ENCODE data around the gene KRT86.
"Not testable (repeated sequence)": the region's sequence is repeated elsewhere in the genome, so short reads cannot be mapped to it uniquely, and the experiment has no call there.

Gene KRT86

GRCh38 chr12:52343550-52343949 is 69.1 kb downstream of the KRT86 start:
- no peak for DNase-seq

DNA sequence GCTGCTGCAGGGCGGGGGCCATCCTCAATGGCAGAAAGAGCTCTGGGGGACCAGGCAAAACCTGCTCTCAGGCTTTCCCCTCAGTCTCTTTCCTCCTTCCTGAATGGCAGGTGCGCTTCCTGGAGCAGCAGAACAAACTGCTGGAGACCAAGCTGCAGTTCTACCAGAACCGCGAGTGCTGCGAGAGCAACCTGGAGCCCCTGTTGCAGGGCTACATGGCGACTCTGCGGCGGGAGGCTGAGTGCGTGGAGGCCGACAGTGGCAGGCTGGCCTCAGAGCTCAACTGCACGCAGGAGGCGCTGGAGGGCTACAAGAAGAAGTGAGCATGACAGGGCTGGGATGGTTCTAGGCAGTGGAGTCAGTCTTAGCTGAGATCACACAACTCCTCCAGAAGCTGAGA is 69.7 kb downstream of the KRT86 start:
- no peak for DNase-seq

- not testable (repeated sequence) for DNase-seq
Observed at GRCh38 chr12:52345041-52345440, 70.6 kb downstream of the KRT86 start.

DNA sequence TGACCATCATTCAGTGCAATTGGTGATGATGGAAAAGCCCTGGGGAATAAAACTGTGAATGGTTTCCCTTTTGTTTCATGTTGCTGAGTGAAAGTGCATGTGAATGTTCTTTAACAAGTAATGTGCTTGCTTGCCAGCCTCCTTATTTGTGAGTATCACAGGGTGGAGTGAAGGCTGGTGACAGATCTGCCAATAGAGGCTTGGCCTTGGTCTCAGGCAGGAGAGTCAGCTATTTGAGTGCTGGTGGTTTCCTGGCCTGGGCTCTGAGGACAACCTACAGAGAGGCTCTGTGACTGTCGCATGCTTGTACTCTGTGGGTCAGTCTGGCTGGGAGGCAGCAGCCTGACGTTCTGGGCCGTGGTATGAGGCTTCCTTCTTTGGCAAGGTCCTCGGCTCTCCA is 72.1 kb downstream of the KRT86 start:
- DNase-seq = no peak

- DNase-seq = no peak
Observed at GRCh38 chr12:52347016-52347415, 72.6 kb downstream of the KRT86 start.

GRCh38 chr12:52347551-52348510 is 73.4 kb downstream of the KRT86 start:
- DNase-seq = no peak

- no peak for DNase-seq
Observed at GRCh38 chr12:52349196-52349595, 74.8 kb downstream of the KRT86 start.

GRCh38 chr12:52350021-52350620 is 75.7 kb downstream of the KRT86 start:
- DNase-seq = no peak

DNA sequence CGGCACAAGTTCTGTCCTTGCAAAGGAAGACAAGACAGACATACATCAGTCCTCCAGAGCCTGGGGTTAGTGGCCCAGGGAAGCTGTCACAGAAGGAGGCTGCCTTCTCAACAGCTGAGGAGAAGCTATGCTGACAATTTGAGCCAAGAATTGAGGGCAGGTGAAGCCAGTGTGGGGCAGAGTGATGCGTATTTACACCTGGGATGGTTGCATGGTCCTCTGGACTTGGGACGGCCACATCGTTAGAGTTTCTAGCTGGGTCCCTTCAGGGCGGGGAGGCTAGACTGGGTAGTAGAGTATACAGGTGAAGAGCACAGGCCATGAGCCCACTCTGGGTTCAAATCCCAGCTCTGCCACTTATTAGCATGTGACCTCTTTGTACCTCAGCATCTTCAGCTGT is 76.3 kb downstream of the KRT86 start:
- no peak for DNase-seq

DNA sequence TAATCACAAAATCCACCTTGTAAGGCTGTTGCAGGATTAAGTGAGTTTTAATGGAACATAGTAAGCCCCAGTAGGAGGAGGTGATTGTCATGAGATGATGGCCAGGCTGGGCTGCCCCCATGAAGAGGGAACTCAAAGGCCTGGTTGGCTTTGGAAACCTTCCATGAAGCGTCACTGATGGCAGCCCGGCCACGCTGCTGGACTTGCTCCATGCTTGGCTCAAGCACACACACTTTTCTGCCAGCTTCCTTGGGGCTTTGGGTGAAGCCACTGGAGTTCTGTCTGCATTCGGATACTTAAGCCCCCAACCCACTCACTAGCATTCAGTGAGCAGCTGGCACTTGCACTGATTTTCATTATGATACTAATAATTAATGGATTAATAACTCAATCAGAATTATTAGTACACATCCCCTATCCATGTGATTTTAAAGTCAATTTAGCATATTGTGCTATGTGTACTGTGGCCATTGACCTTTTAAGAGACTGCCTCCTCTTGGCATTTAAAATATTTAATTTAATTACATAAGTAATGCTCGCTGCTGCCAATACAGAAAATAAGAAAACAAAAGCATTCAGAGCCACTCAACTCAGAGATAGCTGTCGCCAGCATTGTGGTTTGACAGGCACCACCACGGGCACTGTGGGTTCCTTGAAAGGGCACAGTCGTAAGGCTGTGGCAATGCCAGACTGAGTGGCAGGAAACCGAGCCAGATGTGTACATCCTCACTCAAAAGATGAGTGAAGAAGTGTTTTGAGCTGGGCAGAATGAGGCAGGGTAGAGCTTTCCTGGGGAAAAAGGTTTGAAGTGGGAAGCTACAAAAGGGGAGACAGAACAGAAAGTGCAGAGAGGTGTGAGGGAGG is 77.0 kb downstream of the KRT86 start:
- peak; percentile 32 for DNase-seq

DNA sequence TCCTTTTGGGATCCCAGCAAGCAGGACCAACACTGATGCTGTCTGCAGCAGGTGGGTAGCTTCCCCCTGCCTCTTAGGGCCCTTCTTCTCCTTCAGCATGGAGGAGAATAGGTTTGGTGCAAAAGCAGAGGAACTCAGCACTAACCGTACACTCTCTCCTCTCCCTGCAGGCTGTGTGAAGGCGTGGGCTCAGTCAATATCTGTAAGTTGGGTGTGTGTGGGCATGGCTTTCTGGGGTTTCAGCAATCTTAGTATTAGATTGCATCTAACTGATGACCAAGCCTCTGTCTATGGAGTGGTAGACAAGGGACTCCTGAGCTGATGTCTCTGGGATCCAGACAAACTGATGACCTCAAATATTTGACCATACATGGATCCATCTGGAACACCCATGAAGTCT is 78.5 kb downstream of the KRT86 start:
- no peak for DNase-seq

DNA sequence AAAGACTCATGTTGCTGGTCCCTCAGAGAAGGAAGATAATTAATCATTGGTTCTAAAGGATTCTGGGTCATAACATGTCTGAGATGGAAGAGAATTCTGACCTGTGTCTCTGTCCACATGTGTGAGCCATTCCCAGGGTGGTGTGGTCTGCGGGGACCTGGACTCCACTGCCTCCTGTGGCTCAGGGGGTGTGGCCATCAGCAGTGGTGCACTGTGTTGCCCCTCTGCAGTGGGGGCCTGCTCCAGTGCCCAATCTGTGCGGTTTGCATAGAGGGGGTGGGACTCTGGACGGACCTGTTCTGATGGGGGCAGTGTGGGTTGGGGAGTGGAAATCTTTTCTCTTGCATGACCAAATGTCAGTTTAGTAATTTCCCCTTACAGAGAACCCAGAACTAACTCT is 79.3 kb downstream of the KRT86 start:
- DNase-seq = no peak

GRCh38 chr12:52354200-52354599 is 79.8 kb downstream of the KRT86 start:
- DNase-seq = no peak

DNA sequence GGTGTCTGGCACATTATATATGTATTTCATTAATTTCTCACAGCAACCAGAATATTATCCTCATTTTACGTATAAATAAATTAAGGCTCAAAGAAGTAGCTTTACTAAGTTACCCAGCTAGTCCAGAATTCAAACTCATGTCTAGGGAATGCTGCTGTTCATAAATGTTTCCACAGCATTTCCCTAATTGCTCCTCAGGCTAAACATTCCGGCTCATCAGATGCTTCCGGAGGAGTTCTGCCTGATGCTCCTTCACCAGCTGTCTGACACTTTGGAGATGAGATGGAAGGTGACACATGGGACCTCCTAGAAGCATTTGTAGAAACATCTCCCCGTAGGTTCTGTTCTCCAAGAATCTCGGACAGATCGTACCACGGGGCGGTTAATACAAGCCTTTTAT is 80.7 kb downstream of the KRT86 start:
- no peak for DNase-seq

- DNase-seq = no peak
Observed at GRCh38 chr12:52356031-52356761, 81.8 kb downstream of the KRT86 start.

DNA sequence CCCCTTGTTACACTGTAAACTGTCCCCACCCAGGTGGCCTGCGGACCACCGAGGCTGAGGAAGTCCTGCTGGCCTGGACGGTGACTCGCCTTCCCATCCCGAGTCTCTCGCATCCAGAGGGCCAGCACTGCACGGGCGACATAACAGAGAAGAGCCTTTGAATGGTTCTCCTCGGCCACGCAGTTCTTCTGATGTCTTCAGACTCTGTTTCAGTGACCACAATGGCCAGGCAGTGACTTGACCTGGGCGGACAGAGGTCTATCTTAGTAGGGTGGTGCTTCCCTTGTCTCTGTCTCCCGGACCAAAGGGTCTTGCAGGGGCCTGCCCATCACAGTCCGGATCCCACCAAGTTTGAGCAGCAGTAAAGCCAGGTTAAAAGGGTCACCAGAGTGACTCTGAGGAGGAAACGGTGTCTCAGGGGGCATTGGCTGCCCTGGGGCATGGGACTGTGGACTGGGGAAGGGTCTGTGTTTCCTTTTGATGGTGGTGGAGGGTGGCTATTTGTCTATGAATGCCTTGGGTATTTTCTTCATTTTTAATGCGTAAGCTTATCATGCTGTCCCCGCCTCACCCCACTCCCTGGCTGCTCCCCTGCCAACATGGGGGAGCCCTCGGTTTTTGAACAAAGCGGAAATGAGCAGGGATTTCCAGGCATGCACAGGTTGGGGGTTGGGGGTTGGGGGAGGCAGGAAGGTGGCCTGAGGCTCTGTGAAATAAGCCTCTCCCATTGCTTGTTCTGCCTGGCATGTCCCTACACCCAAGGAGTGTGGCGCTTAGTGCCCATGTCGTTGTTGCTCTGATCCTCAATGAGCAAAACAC is 82.5 kb downstream of the KRT86 start:
- no peak for DNase-seq
